ENCODE results near the gene TMIGD3.

TMIGD3 gene

GRCh38 chr1:111474521-111474920 lies 28.9 kb downstream of the TMIGD3 start:
- DNase-seq (ENCODE audit: low spot score) = no peak

GRCh38 chr1:111474106-111474505 lies 29.3 kb downstream of the TMIGD3 start:
- DNase-seq (ENCODE audit: low spot score) = no peak

GRCh38 chr1:111471538-111471937 lies 31.9 kb downstream of the TMIGD3 start:
- DNase-seq (ENCODE audit: low spot score) = no peak

GRCh38 chr1:111471012-111471411 lies 32.4 kb downstream of the TMIGD3 start:
- DNase-seq (ENCODE audit: low spot score) = no peak

- no peak for DNase-seq (ENCODE audit: low spot score)
These were observed 32.8 kb downstream of the TMIGD3 start for GRCh38 chr1:111470596-111470995.

GRCh38 chr1:111469539-111469938 lies 33.9 kb downstream of the TMIGD3 start:
- DNase-seq (ENCODE audit: low spot score) = no peak

GRCh38 chr1:111468717-111469100 lies 34.7 kb downstream of the TMIGD3 start:
- no peak for DNase-seq (ENCODE audit: low spot score)

GRCh38 chr1:111467865-111468716 lies 35.3 kb downstream of the TMIGD3 start:
- DNase-seq (ENCODE audit: low spot score) = no peak

GRCh38 chr1:111466480-111466879 lies 37.0 kb downstream of the TMIGD3 start:
- DNase-seq (ENCODE audit: low spot score) = no peak

- no peak for DNase-seq (ENCODE audit: low spot score)
These were observed 37.7 kb downstream of the TMIGD3 start for GRCh38 chr1:111465754-111466153.

- DNase-seq (ENCODE audit: low spot score) = peak; percentile 40
These were observed 40.3 kb downstream of the TMIGD3 start for GRCh38 chr1:111463029-111463683.

GRCh38 chr1:111462370-111463028 lies 40.9 kb downstream of the TMIGD3 start:
- no peak for DNase-seq (ENCODE audit: low spot score)

- DNase-seq (ENCODE audit: low spot score) = no peak
These were observed 41.7 kb downstream of the TMIGD3 start for GRCh38 chr1:111461765-111462164.

- no peak for DNase-seq (ENCODE audit: low spot score)
These were observed 47.8 kb downstream of the TMIGD3 start for GRCh38 chr1:111455642-111456031.

- DNase-seq (ENCODE audit: low spot score) = no peak
These were observed 48.4 kb downstream of the TMIGD3 start for GRCh38 chr1:111454859-111455641.

GRCh38 chr1:111453706-111454105 lies 49.7 kb downstream of the TMIGD3 start:
- no peak for DNase-seq (ENCODE audit: low spot score)

GRCh38 chr1:111452581-111452980 lies 50.9 kb downstream of the TMIGD3 start:
- DNase-seq (ENCODE audit: low spot score) = no peak

GRCh38 chr1:111450185-111450584 lies 53.2 kb downstream of the TMIGD3 start:
- DNase-seq (ENCODE audit: low spot score) = no peak

GRCh38 chr1:111449703-111450017 lies 53.8 kb downstream of the TMIGD3 start:
- no peak for DNase-seq (ENCODE audit: low spot score)

GRCh38 chr1:111448918-111449702 lies 54.3 kb downstream of the TMIGD3 start, which contains the start of the genes ATP5PB and WDR77:
Gene ATP5PB, plus strand, starts transcription at chr1:111449464. Its CDS starts 78 bp downstream, at chr1:111449542.
Gene WDR77, minus strand, starts transcription at chr1:111449256. Its CDS starts 87 bp downstream, at chr1:111449169.
- peak; percentile 100 for DNase-seq (ENCODE audit: low spot score)

- DNase-seq (ENCODE audit: low spot score) = no peak
These were observed 54.9 kb downstream of the TMIGD3 start for GRCh38 chr1:111448482-111448917.
